ENCODE measurements around the gene RAB3GAP2.

GRCh38 chr1:220135755-220136154 lies 136.5 kb downstream of the RAB3GAP2 start:
- no peak for TF ChIP-seq CTCF (conservative IDR thresholded peaks at IDR 0.05)
- TF ChIP-seq ZFX (IDR thresholded peaks at IDR 0.05), result no peak
